Calu3 (cell line): ENCODE measurements around the gene GNG13. TPM values are rescaled to one million over a fixed set of nuclear protein-coding genes. Genes with fewer than 3 reads are reported as not detected.

Experiments
- BruUV-seq: library from RNA; stranded (reverse); fragments of 400-500 nt; replicated peaks from 2 replicates; lab custom pipeline; 2021; lab: Mats Ljungman, UMichigan
- CTCF ChIA-PET: fragments of 300-600 bp; sonication (Branson Sonifier 250); formaldehyde crosslinking; loops from one replicate; lab custom pipeline; 2022; ENCODE audit warnings: antibody characterized with exemption; lab: Charles Lee
- DNase-seq: peaks from one replicate; pipeline ENCODE4 v3.0.0; 2022
- H3K27ac Mint-ChIP-seq: one replicate; pipeline ENCODE4 v1.8.0; 2022; ENCODE audit warnings: mixed read lengths; ENCODE audit not compliant: unreplicated experiment
- H3K27me3 Mint-ChIP-seq: one replicate; pipeline ENCODE4 v1.8.0; 2022; ENCODE audit warnings: mixed read lengths; ENCODE audit not compliant: unreplicated experiment
- H3K36me3 Mint-ChIP-seq: one replicate; pipeline ENCODE4 v1.8.0; 2022; ENCODE audit warnings: mild to moderate bottlenecking, moderate library complexity, mixed read lengths; ENCODE audit not compliant: insufficient read depth, unreplicated experiment
- H3K4me1 Mint-ChIP-seq: one replicate; pipeline ENCODE4 v1.8.0; 2022; ENCODE audit warnings: mild to moderate bottlenecking, low read depth, mixed read lengths; ENCODE audit not compliant: unreplicated experiment
- H3K4me3 Mint-ChIP-seq: one replicate; pipeline ENCODE4 v1.8.0; 2022; ENCODE audit warnings: mild to moderate bottlenecking, low read depth, moderate library complexity, mixed read lengths; ENCODE audit not compliant: unreplicated experiment
- H3K9me3 Mint-ChIP-seq: one replicate; pipeline ENCODE4 v1.8.0; 2022; ENCODE audit warnings: low read depth, mixed read lengths; ENCODE audit not compliant: unreplicated experiment
- CTCF ChIP-seq: fragments of 200-600 bp; IDR thresholded peaks from one replicate; pipeline ENCODE4 v1.8.0; 2022; ENCODE audit warnings: antibody characterized with exemption; ENCODE audit not compliant: unreplicated experiment
- intact Hi-C: fragments of 100-400 bp; cut with micrococcal nuclease; formaldehyde crosslinking; loops from one replicate; pipeline ENCODE4 v1.10.0; 2022; ENCODE audit not compliant: unreplicated experiment
- total RNA-seq: library from RNA; stranded (reverse); gene quantifications from 2 replicates; pipeline ENCODE4 v1.2.3, GENCODE V29; 2022

The GNG13 gene
- total RNA-seq, 1 experiment from 2014 or later, result not detected

- CTCF ChIA-PET, result no interaction called here
- Mint-ChIP-seq H3K36me3 (peaks cover 4% of the 10 kb centered on the region), H3K27me3 (peaks cover 21% of the 10 kb centered on the region), H3K4me3 (no peak overlapping the region), H3K9me3 (no peaks in the 10 kb centered on the region), H3K27ac (no peak overlapping the region), H3K4me1 (no peaks in the 10 kb centered on the region)
- intact Hi-C loops, result no loop called here
- no peak for DNase-seq
- BruUV-seq, result no TSS peak
- TF ChIP-seq CTCF, result no peak
These were observed 30.6 kb downstream of the GNG13 start for GRCh38 chr16:769934-770333.

GRCh38 chr16:769184-769784, 31.2 kb downstream of the GNG13 start:
- BruUV-seq, result no TSS peak
- peaks cover 4% of the 10 kb centered on the region for H3K36me3 Mint-ChIP-seq
- no peak overlapping the region for H3K27ac Mint-ChIP-seq
- H3K4me1 Mint-ChIP-seq, result no peaks in the 10 kb centered on the region
- no peak overlapping the region for H3K4me3 Mint-ChIP-seq
- no peaks in the 10 kb centered on the region for H3K9me3 Mint-ChIP-seq
- TF ChIP-seq CTCF, result no peak
- CTCF ChIA-PET, result no interaction called here
- DNase-seq, result no peak
- peaks cover 19% of the 10 kb centered on the region for H3K27me3 Mint-ChIP-seq
- intact Hi-C loops, result no loop called here

- no peak for DNase-seq
These were observed 32.1 kb downstream of the GNG13 start for GRCh38 chr16:768428-768827.

GRCh38 chr16:767743-768235, 32.7 kb downstream of the GNG13 start:
- Mint-ChIP-seq H3K27me3 (peaks cover 10% of the 10 kb centered on the region), H3K27ac (no peak overlapping the region), H3K36me3 (peaks cover 4% of the 10 kb centered on the region), H3K4me3 (no peak overlapping the region), H3K9me3 (no peaks in the 10 kb centered on the region), H3K4me1 (no peaks in the 10 kb centered on the region)
- no peak for TF ChIP-seq CTCF
- intact Hi-C loops, result no loop called here
- DNase-seq, result no peak
- no TSS peak for BruUV-seq
- CTCF ChIA-PET, result no interaction called here

More at GRCh38 chr16:768428-768827, 32.1 kb downstream of the GNG13 start:
- no peaks in the 10 kb centered on the region for H3K4me1 Mint-ChIP-seq
- intact Hi-C loops, result no loop called here
- H3K4me3 Mint-ChIP-seq, result no peak overlapping the region
- TF ChIP-seq CTCF, result no peak
- H3K27ac Mint-ChIP-seq, result no peak overlapping the region
- H3K36me3 Mint-ChIP-seq, result peaks cover 4% of the 10 kb centered on the region
- CTCF ChIA-PET, result no interaction called here
- no TSS peak for BruUV-seq
- peaks cover 11% of the 10 kb centered on the region for H3K27me3 Mint-ChIP-seq
- H3K9me3 Mint-ChIP-seq, result no peaks in the 10 kb centered on the region
